Measurements from ENCODE around the gene PRDX5. TPM values are rescaled to one million over a fixed set of nuclear protein-coding genes. Genes with fewer than 3 reads are reported as not detected.

PRDX5 gene
- total and polyA plus RNA-seq, 9 of the 15 experiments (the other 6 are each of a cell fraction or from before 2014, with no cell fraction given): 40.8 to 327 (median 204) TPM

DNA sequence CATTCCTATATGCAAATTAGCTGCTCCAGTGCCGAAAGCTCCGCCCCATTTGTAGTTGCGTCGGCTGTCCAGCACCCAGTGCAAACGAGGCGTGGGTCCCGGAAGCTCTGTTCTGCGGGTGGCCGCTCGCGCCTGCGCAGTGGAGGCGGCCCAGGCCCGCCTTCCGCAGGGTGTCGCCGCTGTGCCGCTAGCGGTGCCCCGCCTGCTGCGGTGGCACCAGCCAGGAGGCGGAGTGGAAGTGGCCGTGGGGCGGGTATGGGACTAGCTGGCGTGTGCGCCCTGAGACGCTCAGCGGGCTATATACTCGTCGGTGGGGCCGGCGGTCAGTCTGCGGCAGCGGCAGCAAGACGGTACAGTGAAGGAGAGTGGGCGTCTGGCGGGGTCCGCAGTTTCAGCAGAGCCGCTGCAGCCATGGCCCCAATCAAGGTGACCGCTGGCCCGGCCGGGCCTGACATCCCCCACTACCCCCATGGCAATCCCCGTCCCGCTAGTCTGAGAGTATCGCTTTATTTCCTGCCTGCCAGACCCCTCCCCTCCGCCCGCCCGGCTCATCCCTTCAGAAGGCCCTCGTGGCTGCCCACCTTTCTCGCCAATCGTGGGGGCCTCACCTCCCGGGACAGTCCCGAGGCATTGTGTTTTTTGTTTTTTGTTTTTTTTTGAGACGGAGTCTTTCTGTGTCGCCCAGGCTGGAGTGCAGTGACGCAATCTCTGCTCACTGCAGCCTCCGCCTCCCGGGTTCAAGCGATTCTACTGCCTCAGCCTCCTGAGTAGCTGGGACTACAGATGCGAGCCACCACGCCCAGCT is at the start of gene PRDX5 (continued):
- TF ChIP-seq ZNF407 (IDR thresholded peaks at IDR 0.05; ENCODE audit: low read depth) (0 out of 2 replicates have a peak, but pooled peaks have one; percentile 10), MCM3 (IDR thresholded peaks at IDR 0.05) (no peak), ETS2 (tag; IDR thresholded peaks at IDR 0.05; ENCODE audit: borderline replicate concordance, poor library complexity, severe bottlenecking) (no peak), POLR2AphosphoS2 (IDR thresholded peaks at IDR 0.05; ENCODE audit: low read length) (no peak; the same call in 1 of the 2 replicates), SAFB (IDR thresholded peaks at IDR 0.05; ENCODE audit: borderline replicate concordance, low read depth, low read length) (peak; percentile 85), ZNF518B (CRISPR knock-in tag; IDR thresholded peaks at IDR 0.05) (no peak), ZFX (CRISPR knock-in tag; IDR thresholded peaks at IDR 0.05) (peak; percentile 71), FOXJ3 (CRISPR knock-in tag; IDR thresholded peaks at IDR 0.05) (no peak), MEF2A (IDR thresholded peaks at IDR 0.05; ENCODE audit: control insufficient read depth, low read depth, low read length) (no peak), ZKSCAN3 (CRISPR knock-in tag; IDR thresholded peaks at IDR 0.05) (no peak), ADNP (tag; IDR thresholded peaks at IDR 0.05) (no peak), FIP1L1 (IDR thresholded peaks at IDR 0.05; ENCODE audit: low read depth, low read length, poor library complexity, severe bottlenecking) (peak; percentile 89), ILK (tag; IDR thresholded peaks at IDR 0.05; ENCODE audit: borderline replicate concordance, low read depth) (no peak), HDAC8 (tag; IDR thresholded peaks at IDR 0.05) (no peak)
